K562 (cell line): Measurements from ENCODE around the gene IMPG2. TPM values are rescaled to one million over a fixed set of nuclear protein-coding genes. Genes with fewer than 3 reads are reported as not detected.

Source experiments
- ATAC-seq: fragments of 200-7000 bp; cut with Tn5 transposase; 3 replicates; pipeline ENCODE4 v1.9.1; 2020; ENCODE audit warnings: moderate library complexity
- BruUV-seq: library from RNA; stranded (reverse); fragments of 400-500 nt; replicated peaks from 2 replicates; lab custom pipeline; 2021; lab: Mats Ljungman, UMichigan
- CTCF ChIA-PET: fragments of 300-600 bp; formaldehyde crosslinking; extraction: SDS; loops from one replicate; lab custom pipeline; 2021; ENCODE audit warnings: low intra/inter-chr PET ratio; lab: Yijun Ruan, JAX
- POLR2A ChIA-PET: fragments of 300-600, 350-650 bp; sonication (Branson Sonifier 250); formaldehyde crosslinking; extraction: SDS; loops from one replicate; lab custom pipeline; 2021; ENCODE audit warnings: antibody characterized with exemption, inconsistent platforms; lab: Yijun Ruan, JAX
- DNase-seq, 4 experiments: peaks; one replicate each; pipeline versions ENCODE4 v3.0.0 to v3.0.0-alpha.2; 2011 to 2018; ENCODE audit warnings: low spot score in 3 of 4, mixed read lengths in 3 of 4; ENCODE audit errors: extremely low read depth in 1 of 4
- FAIRE-seq: peaks from 2 replicates; lab custom pipeline; 2011; peaks lifted over from hg19 to GRCh38; lab: Jason Lieb, UNC
- H2AFZ ChIP-seq: 2 replicates; pipeline ENCODE4 v1.6.0; 2011; ENCODE audit warnings: low read depth, low read length, control low read depth, inconsistent platforms
- H3K27ac ChIP-seq: fragments of 200-600 bp; 3 replicates; pipeline ENCODE4 v1.8.0; 2011; ENCODE audit warnings: low read depth, mild to moderate bottlenecking, control low read depth, inconsistent platforms, low read length, moderate library complexity, mixed read lengths; ENCODE audit errors: extremely low read depth
- H3K27me3 ChIP-seq, 2 experiments: fragments of 300-600 bp in 1 of 2; 2 replicates in 1 of 2; 3 replicates in 1 of 2; pipeline versions ENCODE4 v1.6.0 to v1.8.0; 2011; ENCODE audit warnings: inconsistent platforms in 2 of 2, low read length in 2 of 2, mild to moderate bottlenecking in 1 of 2, mixed read lengths in 1 of 2, moderate library complexity in 1 of 2; ENCODE audit not compliant: control insufficient read depth in 2 of 2, insufficient read depth in 2 of 2
- H3K36me3 ChIP-seq: fragments of 300-600 bp; 3 replicates; pipeline ENCODE4 v1.8.0; 2011; ENCODE audit warnings: mild to moderate bottlenecking, low read length, inconsistent platforms; ENCODE audit not compliant: control insufficient read depth, insufficient read depth
- H3K4me1 ChIP-seq, 2 experiments: fragments of 200-600 bp in 1 of 2; replicated peaks in 1 of 2; 2 replicates in 1 of 2; 3 replicates in 1 of 2; pipeline versions ENCODE4 v1.5.1 to v1.8.0; 2011; ENCODE audit warnings: inconsistent platforms in 2 of 2, low read length in 2 of 2, mild to moderate bottlenecking in 1 of 2, mixed read lengths in 1 of 2, moderate library complexity in 1 of 2; ENCODE audit not compliant: control insufficient read depth in 2 of 2, insufficient read depth in 2 of 2
- H3K4me2 ChIP-seq: 2 replicates; pipeline ENCODE4 v1.6.1; 2011; ENCODE audit warnings: low read length, control low read depth, inconsistent platforms, mixed read lengths; ENCODE audit not compliant: insufficient read depth
- H3K4me3 ChIP-seq: fragments of 200-600 bp; sonication (generic), shearing (Covaris generic); 2 replicates; pipeline ENCODE4 v1.5.1; 2016; ENCODE audit warnings: control low read depth, inconsistent platforms
- H3K79me2 ChIP-seq: fragments of 200-600 bp; 3 replicates; pipeline ENCODE4 v1.8.0; 2011; ENCODE audit warnings: low read length, inconsistent platforms; ENCODE audit not compliant: control insufficient read depth, insufficient read depth
- H3K9ac ChIP-seq, 2 experiments: 2 replicates each; pipeline versions ENCODE4 v1.6.0 to v1.6.1; 2011; ENCODE audit warnings: low read depth in 2 of 2, low read length in 2 of 2, control low read depth in 1 of 2, inconsistent platforms in 1 of 2, mild to moderate bottlenecking in 1 of 2, mixed read lengths in 1 of 2; ENCODE audit not compliant: insufficient read depth in 1 of 2
- H3K9me1 ChIP-seq: one replicate; pipeline ENCODE4 v1.6.0; 2011; ENCODE audit warnings: inconsistent platforms, mild to moderate bottlenecking, low read length, moderate library complexity; ENCODE audit not compliant: control insufficient read depth, insufficient read depth
- H3K9me3 ChIP-seq: replicated peaks from 2 replicates; pipeline ENCODE4 v1.5.1; 2011; ENCODE audit warnings: low read depth, low read length, inconsistent platforms; ENCODE audit not compliant: control insufficient read depth, insufficient read depth
- H4K20me1 ChIP-seq: replicated peaks from 2 replicates; pipeline ENCODE4 v1.6.1; 2011; ENCODE audit warnings: low read length, inconsistent platforms, mixed read lengths; ENCODE audit not compliant: control insufficient read depth, insufficient read depth
- ADNP ChIP-seq: fragments of 200-800 bp; sonication (Bioruptor generic); IDR thresholded peaks from 2 replicates; pipeline ENCODE4 v1.6.1; 2016; ENCODE audit warnings: missing genetic modification characterization, missing compliant biosample characterization
- ASH1L ChIP-seq: fragments of 450-650 bp; IDR thresholded peaks from 2 replicates; pipeline ENCODE4 v1.6.1; 2018; ENCODE audit warnings: borderline replicate concordance, mild to moderate bottlenecking, low read depth; ENCODE audit not compliant: partially characterized antibody
- HMG20A ChIP-seq: fragments of 450-650 bp; formaldehyde crosslinking; conservative IDR thresholded peaks from 2 replicates; pipeline ENCODE4 v1.4.0; 2020; ENCODE audit warnings: mild to moderate bottlenecking, mixed read lengths
- HOXB6 ChIP-seq: fragments of 250-450 bp; sonication (Bioruptor Pico); IDR thresholded peaks from 2 replicates; pipeline ENCODE4 v1.5.1; 2022; ENCODE audit warnings: mild to moderate bottlenecking, borderline replicate concordance
- KLF10 ChIP-seq: fragments of 250-450 bp; sonication (Bioruptor Pico); IDR thresholded peaks from 2 replicates; pipeline ENCODE4 v1.6.1; 2021; ENCODE audit warnings: matching md5 sums
- MAFG ChIP-seq: fragments of 450-650 bp; conservative IDR thresholded peaks from 2 replicates; pipeline ENCODE4 v1.6.1; 2016; ENCODE audit warnings: missing genetic modification characterization, missing compliant biosample characterization
- MAFK ChIP-seq: IDR thresholded peaks from 2 replicates; pipeline ENCODE4 v1.6.1; 2011; ENCODE audit warnings: low read length, improper control_type of control experiment
- RFX7 ChIP-seq: fragments of 250-450 bp; sonication (Bioruptor Pico); IDR thresholded peaks from 2 replicates; pipeline ENCODE4 v1.5.1; 2021; ENCODE audit warnings: mild to moderate bottlenecking
- SRSF3 ChIP-seq: fragments of 200-400 bp; formaldehyde crosslinking; IDR thresholded peaks from 2 replicates; pipeline ENCODE4 v1.6.1; 2016; ENCODE audit warnings: mild to moderate bottlenecking, low read length, moderate library complexity; ENCODE audit not compliant: insufficient read depth
- TEAD1 ChIP-seq, 2 experiments: fragments of 450-650 bp in 1 of 2; sonication (generic) in 1 of 2; formaldehyde crosslinking; IDR thresholded peaks; 2 replicates each; pipeline versions ENCODE4 v1.4.0 to v1.8.0; 2020 to 2022; ENCODE audit warnings: mild to moderate bottlenecking in 2 of 2, missing genetic modification reagents in 1 of 2
- ZBTB8A ChIP-seq: fragments of 450-650 bp; IDR thresholded peaks from 2 replicates; pipeline ENCODE4 v1.6.1; 2018; ENCODE audit warnings: mild to moderate bottlenecking, moderate library complexity; ENCODE audit not compliant: partially characterized antibody
- ZNF174 ChIP-seq: fragments of 250-450 bp; sonication (Bioruptor Pico); IDR thresholded peaks from 2 replicates; pipeline ENCODE4 v1.4.0; 2020; ENCODE audit warnings: mild to moderate bottlenecking
- ZNF316 ChIP-seq: fragments of 450-650 bp; IDR thresholded peaks from 2 replicates; pipeline ENCODE4 v1.6.1; 2016
- ZNF699 ChIP-seq: fragments of 250-450 bp; sonication (Bioruptor Pico); IDR thresholded peaks from 2 replicates; pipeline ENCODE4 v1.8.0; 2021; ENCODE audit warnings: mild to moderate bottlenecking, moderate library complexity; ENCODE audit not compliant: insufficient replicate concordance
- WGBS: fragments of 100-300 bp; shearing (Covaris generic); methylation state at CpG from one replicate; pipeline ENCODE4 v1.1.6; 2016; ENCODE audit warnings: low coverage, mixed read lengths; ENCODE audit not compliant: insufficient coverage; ENCODE audit errors: missing lambda C conversion rate; 5-methylcytosine and 5-hydroxymethylcytosine counted together
- in situ Hi-C: fragments of 300-500 bp; cut with MboI; formaldehyde crosslinking; loops from 4 replicates; pipeline ENCODE4 v1.15.0; 2018; ENCODE audit warnings: inconsistent platforms, mixed read lengths
- intact Hi-C: fragments of 100-400 bp; cut with micrococcal nuclease; formaldehyde crosslinking; loops from 2 replicates; pipeline ENCODE4 v1.14.2; 2022
- polyA plus RNA-seq, 8 experiments: library from polyadenylated mRNA; depleted of rRNA in 4 of 8; stranded (reverse) in 5 of 8; unstranded in 3 of 8; fragments of >200 nt; fragmentation: Nextera tagmentation in 2 of 8; fragmentation: Illumina TruSeq in 1 of 8; extraction: Ambion mirVana in 2 of 8; extraction: Trizol in 1 of 8; gene quantifications; 2 replicates each; pipeline versions ENCODE4 v1.2.1 to v1.2.3, GENCODE V29; 2011 to 2014; ENCODE audit warnings: inconsistent platforms in 1 of 8, missing spikeins in 1 of 8
- total RNA-seq, 7 experiments: library from RNA; depleted of rRNA in 6 of 7; stranded (reverse); fragments of >200 nt in 6 of 7; fragmentation: Illumina TruSeq in 2 of 7; extraction: Trizol in 2 of 7; gene quantifications; 2 replicates each; pipeline versions ENCODE4 v1.2.1 to v1.2.3, GENCODE V29; 2011 to 2021; ENCODE audit warnings: low replicate concordance in 1 of 7
- TF ChIP-seq, protein P1 (sequence below): fragments of 200-800 bp; sonication (Bioruptor generic); IDR thresholded peaks from 2 replicates; pipeline ENCODE4 v1.6.1; 2017; ENCODE audit warnings: missing genetic modification characterization, missing compliant biosample characterization
- TF ChIP-seq, protein P2 (sequence below): fragments of 450-650 bp; IDR thresholded peaks from 2 replicates; pipeline ENCODE4 v1.6.1; 2016; ENCODE audit warnings: borderline replicate concordance
- TF ChIP-seq, protein P3 (sequence below): sonication (generic); formaldehyde crosslinking; IDR thresholded peaks from 2 replicates; pipeline ENCODE4 v1.8.0; 2022; ENCODE audit warnings: mild to moderate bottlenecking, missing genetic modification reagents
- TF ChIP-seq, protein P4 (sequence below): fragments of 450-650 bp; IDR thresholded peaks from 2 replicates; pipeline ENCODE4 v1.6.1; 2016; ENCODE audit warnings: antibody characterized with exemption

IMPG2 gene
- total and polyA plus RNA-seq, 9 of the 15 experiments (the other 6 are each of a cell fraction or from before 2014, with no cell fraction given): 0.04 to 0.36 (median 0.09) TPM

DNA sequence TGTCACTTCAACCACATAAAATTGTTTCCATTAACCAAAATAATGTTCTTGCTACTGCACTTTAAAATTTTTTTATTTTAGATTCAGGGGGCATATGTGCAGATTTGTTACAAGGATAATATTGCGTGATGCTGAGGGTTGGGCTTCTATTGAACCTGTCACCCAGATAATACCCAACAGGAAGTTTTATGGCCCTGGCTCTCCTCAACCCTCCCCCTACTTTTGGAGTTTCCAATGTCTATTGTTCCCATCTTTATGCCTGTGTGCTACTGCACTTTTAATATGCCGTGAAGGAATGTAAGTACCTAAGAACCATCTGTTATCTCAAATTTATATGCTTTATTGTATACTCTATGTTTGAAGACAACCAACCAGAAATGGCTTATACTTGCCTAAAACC, 42.0 kb upstream of the IMPG2 start (continued):
- TF ChIP-seq, protein P1, sequence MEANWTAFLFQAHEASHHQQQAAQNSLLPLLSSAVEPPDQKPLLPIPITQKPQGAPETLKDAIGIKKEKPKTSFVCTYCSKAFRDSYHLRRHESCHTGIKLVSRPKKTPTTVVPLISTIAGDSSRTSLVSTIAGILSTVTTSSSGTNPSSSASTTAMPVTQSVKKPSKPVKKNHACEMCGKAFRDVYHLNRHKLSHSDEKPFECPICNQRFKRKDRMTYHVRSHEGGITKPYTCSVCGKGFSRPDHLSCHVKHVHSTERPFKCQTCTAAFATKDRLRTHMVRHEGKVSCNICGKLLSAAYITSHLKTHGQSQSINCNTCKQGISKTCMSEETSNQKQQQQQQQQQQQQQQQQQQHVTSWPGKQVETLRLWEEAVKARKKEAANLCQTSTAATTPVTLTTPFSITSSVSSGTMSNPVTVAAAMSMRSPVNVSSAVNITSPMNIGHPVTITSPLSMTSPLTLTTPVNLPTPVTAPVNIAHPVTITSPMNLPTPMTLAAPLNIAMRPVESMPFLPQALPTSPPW (CRISPR knock-in tag): no peak
- TF ChIP-seq ADNP (tag): no peak
- TF ChIP-seq HMG20A (CRISPR knock-in tag): no peak
- TF ChIP-seq SRSF3: no peak
- no peak for TF ChIP-seq RFX7 (CRISPR knock-in tag)

DNA sequence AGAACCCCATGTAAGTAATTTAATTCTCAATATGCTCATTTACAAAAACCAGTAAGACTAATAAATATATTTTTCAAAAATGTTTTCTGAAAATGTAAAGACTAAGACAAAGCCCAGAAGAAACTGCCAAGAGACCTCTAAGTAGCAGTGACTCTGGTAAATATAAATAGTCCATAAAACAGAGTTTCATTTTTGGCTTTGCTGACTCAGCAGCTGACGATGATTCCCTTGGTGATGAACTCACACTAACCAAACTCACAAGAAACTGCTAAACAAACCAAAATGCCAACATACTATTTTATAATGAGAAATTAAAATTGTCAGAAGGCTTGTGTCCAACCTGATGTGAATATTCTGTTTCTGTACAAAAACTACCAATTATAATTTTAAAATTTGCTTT, 31.5 kb upstream of the IMPG2 start:
- no peaks in the 10 kb centered on the region for H3K79me2 ChIP-seq
- H3K27ac ChIP-seq: no peak overlapping the region
- DNase-seq (peak in 2 of 4 experiments; percentile 5 to 9), FAIRE-seq (no peak), ATAC-seq (no peak)
- no peaks in the 10 kb centered on the region for H3K4me1 ChIP-seq
- H2AFZ ChIP-seq: no peak overlapping the region
- in situ Hi-C loops: no loop called here
- H3K4me3 ChIP-seq: no peak overlapping the region
- H3K9me3 ChIP-seq: no peaks in the 10 kb centered on the region
- WGBS: 56% methylated on average over 1 of the region's 1 CpG
- H4K20me1 ChIP-seq: no peaks in the 10 kb centered on the region
- no peaks in the 10 kb centered on the region for H3K9me1 ChIP-seq
- H3K4me2 ChIP-seq: no peak overlapping the region
- ChIA-PET POLR2A (no interaction called here), CTCF (no interaction called here)
- no TSS peak for BruUV-seq
- intact Hi-C loops: no loop called here
- no peaks in the 10 kb centered on the region for H3K36me3 ChIP-seq
- no peak overlapping the region for H3K9ac ChIP-seq
- no peaks in the 10 kb centered on the region for H3K27me3 ChIP-seq
- no peak for TF ChIP-seq ZBTB8A
- TF ChIP-seq, protein P2, sequence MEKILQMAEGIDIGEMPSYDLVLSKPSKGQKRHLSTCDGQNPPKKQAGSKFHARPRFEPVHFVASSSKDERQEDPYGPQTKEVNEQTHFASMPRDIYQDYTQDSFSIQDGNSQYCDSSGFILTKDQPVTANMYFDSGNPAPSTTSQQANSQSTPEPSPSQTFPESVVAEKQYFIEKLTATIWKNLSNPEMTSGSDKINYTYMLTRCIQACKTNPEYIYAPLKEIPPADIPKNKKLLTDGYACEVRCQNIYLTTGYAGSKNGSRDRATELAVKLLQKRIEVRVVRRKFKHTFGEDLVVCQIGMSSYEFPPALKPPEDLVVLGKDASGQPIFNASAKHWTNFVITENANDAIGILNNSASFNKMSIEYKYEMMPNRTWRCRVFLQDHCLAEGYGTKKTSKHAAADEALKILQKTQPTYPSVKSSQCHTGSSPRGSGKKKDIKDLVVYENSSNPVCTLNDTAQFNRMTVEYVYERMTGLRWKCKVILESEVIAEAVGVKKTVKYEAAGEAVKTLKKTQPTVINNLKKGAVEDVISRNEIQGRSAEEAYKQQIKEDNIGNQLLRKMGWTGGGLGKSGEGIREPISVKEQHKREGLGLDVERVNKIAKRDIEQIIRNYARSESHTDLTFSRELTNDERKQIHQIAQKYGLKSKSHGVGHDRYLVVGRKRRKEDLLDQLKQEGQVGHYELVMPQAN: no peak
- TF ChIP-seq, protein P3, sequence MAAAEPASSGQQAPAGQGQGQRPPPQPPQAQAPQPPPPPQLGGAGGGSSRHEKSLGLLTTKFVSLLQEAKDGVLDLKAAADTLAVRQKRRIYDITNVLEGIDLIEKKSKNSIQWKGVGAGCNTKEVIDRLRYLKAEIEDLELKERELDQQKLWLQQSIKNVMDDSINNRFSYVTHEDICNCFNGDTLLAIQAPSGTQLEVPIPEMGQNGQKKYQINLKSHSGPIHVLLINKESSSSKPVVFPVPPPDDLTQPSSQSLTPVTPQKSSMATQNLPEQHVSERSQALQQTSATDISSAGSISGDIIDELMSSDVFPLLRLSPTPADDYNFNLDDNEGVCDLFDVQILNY (CRISPR knock-in tag): no peak
- TF ChIP-seq ZNF174 (CRISPR knock-in tag): no peak
- TF ChIP-seq HOXB6 (CRISPR knock-in tag): no peak
- TF ChIP-seq, protein P4, sequence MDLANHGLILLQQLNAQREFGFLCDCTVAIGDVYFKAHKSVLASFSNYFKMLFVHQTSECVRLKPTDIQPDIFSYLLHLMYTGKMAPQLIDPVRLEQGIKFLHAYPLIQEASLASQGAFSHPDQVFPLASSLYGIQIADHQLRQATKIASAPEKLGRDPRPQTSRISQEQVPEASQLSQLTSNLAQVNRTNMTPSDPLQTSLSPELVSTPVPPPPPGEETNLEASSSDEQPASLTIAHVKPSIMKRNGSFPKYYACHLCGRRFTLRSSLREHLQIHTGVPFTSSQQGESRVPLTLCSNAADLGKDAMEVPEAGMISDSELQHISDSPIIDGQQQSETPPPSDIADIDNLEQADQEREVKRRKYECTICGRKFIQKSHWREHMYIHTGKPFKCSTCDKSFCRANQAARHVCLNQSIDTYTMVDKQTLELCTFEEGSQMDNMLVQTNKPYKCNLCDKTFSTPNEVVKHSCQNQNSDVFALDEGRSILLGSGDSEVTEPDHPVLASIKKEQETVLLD: no peak
- TF ChIP-seq ZNF316: peak; percentile 97
- TF ChIP-seq TEAD1 (CRISPR knock-in tag; IDR thresholded peaks at IDR 0.05): no peak
- TF ChIP-seq ZNF699 (CRISPR knock-in tag): no peak
- no peak for TF ChIP-seq ASH1L
- TF ChIP-seq MAFK: peak; percentile 96
- peak; percentile 93 for TF ChIP-seq MAFG (tag)
- TF ChIP-seq KLF10 (CRISPR knock-in tag): no peak
